ENCODE measurements around the gene PAGE5. TPM values are rescaled to one million over a fixed set of nuclear protein-coding genes. Genes with fewer than 3 reads are reported as not detected.

PAGE5 gene
- total RNA-seq, 1 donor from 2014 or later = not detected

GRCh38 chrX:55210931-55211677 lies 9.0 kb upstream of the PAGE5 start:
- intact Hi-C loops (cut with DNase I) = no loop called here
- Histone ChIP-seq H3K36me3 (no peaks in the 10 kb centered on the region), H3K27ac (no peak overlapping the region), H3K4me1 (no peaks in the 10 kb centered on the region), H3K9me3 (no peaks in the 10 kb centered on the region), H3K27me3 (no peaks in the 10 kb centered on the region), H3K4me3 (no peak overlapping the region)
- TF ChIP-seq CTCF (IDR thresholded peaks at IDR 0.05) = no peak
- ATAC-seq (no peak), DNase-seq (no peak)

GRCh38 chrX:55213381-55213780 lies 6.8 kb upstream of the PAGE5 start:
- H3K9me3 ChIP-seq = no peaks in the 10 kb centered on the region
- DNase-seq = no peak
- no peak for ATAC-seq
- TF ChIP-seq CTCF (IDR thresholded peaks at IDR 0.05) = no peak
- no peaks in the 10 kb centered on the region for H3K27me3 ChIP-seq
- H3K27ac ChIP-seq = no peak overlapping the region
- H3K4me3 ChIP-seq = no peak overlapping the region
- H3K36me3 ChIP-seq = no peaks in the 10 kb centered on the region
- intact Hi-C loops (cut with DNase I) = no loop called here
- no peaks in the 10 kb centered on the region for H3K4me1 ChIP-seq

- intact Hi-C loops (cut with DNase I) = no loop called here
- no peaks in the 10 kb centered on the region for H3K4me1 ChIP-seq
- H3K4me3 ChIP-seq = no peak overlapping the region
- H3K27me3 ChIP-seq = no peaks in the 10 kb centered on the region
- ATAC-seq (no peak), DNase-seq (no peak)
- H3K9me3 ChIP-seq = no peaks in the 10 kb centered on the region
- no peak overlapping the region for H3K27ac ChIP-seq
- no peaks in the 10 kb centered on the region for H3K36me3 ChIP-seq
- TF ChIP-seq CTCF (IDR thresholded peaks at IDR 0.05) = no peak
Observed at GRCh38 chrX:55240788-55241340, 20.7 kb downstream of the PAGE5 start.

- ATAC-seq (no peak), DNase-seq (no peak)
- Histone ChIP-seq H3K4me1 (no peaks in the 10 kb centered on the region), H3K36me3 (no peaks in the 10 kb centered on the region), H3K27me3 (no peaks in the 10 kb centered on the region), H3K27ac (no peak overlapping the region), H3K4me3 (no peak overlapping the region), H3K9me3 (no peaks in the 10 kb centered on the region)
- no peak for TF ChIP-seq CTCF (IDR thresholded peaks at IDR 0.05)
- intact Hi-C loops (cut with DNase I) = no loop called here
Observed at GRCh38 chrX:55253528-55253927, 33.4 kb downstream of the PAGE5 start.

- Histone ChIP-seq H3K36me3 (no peaks in the 10 kb centered on the region), H3K4me1 (no peaks in the 10 kb centered on the region), H3K9me3 (no peaks in the 10 kb centered on the region), H3K27ac (no peak overlapping the region), H3K27me3 (no peaks in the 10 kb centered on the region), H3K4me3 (no peak overlapping the region)
- DNase-seq = no peak
- intact Hi-C loops (cut with DNase I) = no loop called here
- no peak for ATAC-seq
- no peak for TF ChIP-seq CTCF (IDR thresholded peaks at IDR 0.05)
Observed at GRCh38 chrX:55260806-55261205, 40.7 kb downstream of the PAGE5 start.

All from upper lobe of right lung (tissue), 1 donor.